IPS-18a (cell line): ENCODE results near the gene RPS6KA2.

Experiments used
- H3K27ac ChIP-seq: one replicate; pipeline ENCODE4 v1.5.1; 2013; ENCODE audit warnings: low read length
- H3K27me3 ChIP-seq: one replicate; pipeline ENCODE4 v1.6.1; 2013; ENCODE audit warnings: mild to moderate bottlenecking, low read length; ENCODE audit not compliant: control insufficient read depth, insufficient read depth
- H3K36me3 ChIP-seq: one replicate; pipeline ENCODE4 v1.6.1; 2013; ENCODE audit warnings: low read depth, low read length; ENCODE audit not compliant: control insufficient read depth
- H3K4me1 ChIP-seq: one replicate; pipeline ENCODE4 v1.6.1; 2013; ENCODE audit warnings: low read depth, low read length; ENCODE audit not compliant: control insufficient read depth
- H3K4me3 ChIP-seq: one replicate; pipeline ENCODE4 v1.5.1; 2013; ENCODE audit warnings: low read length
- H3K9ac ChIP-seq: one replicate; pipeline ENCODE4 v1.6.1; 2013; ENCODE audit warnings: mild to moderate bottlenecking, low read length, moderate library complexity
- H3K9me3 ChIP-seq: one replicate; pipeline ENCODE4 v1.6.1; 2013; ENCODE audit warnings: low read depth, low read length; ENCODE audit not compliant: control insufficient read depth

The RPS6KA2 gene

DNA sequence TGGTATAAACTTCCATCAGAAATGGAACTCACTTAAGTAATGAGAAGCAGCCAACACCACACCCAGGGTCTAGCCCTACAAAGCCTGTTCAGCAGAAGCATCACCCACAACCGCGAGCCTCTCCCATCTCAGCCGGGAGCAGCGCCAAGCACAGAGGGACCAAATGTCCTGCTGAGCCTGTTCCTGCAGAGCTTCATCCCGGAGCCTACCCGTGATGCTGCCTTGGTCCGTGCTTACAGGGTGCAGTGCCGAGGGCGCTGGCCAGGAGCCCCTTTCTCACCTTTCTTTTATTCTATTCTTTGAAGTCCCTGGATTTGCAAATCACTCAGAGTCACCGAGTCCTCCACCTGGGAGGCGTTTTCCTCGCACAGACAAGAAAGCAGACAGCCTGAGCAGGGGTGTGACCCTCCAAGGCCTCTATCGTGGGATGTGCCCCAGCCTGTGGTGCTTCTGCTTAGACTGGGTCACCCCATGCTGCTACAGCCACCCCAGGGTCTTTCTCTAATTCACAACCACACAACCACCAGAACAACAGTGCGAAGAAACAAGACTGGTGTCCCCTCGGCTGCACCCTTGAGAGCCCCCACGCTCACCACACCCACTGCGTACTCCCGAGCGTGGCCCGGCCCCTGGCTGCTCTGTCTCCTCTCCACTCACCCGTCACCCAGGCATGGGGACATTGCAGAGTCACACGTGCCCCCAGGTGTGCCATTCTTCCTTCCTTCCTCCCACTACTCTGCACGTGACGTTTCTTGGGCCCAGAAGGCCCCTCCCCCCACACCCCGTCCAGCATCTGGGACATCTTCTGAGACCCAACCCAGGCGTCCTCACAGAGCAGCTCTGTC is 152.1 kb downstream of the RPS6KA2 start:
- Histone ChIP-seq H3K9ac (no peak overlapping the region), H3K4me1 (no peaks in the 10 kb centered on the region), H3K27ac (no peak overlapping the region), H3K9me3 (no peaks in the 10 kb centered on the region), H3K27me3 (no peaks in the 10 kb centered on the region), H3K4me3 (no peak overlapping the region), H3K36me3 (no peaks in the 10 kb centered on the region)

DNA sequence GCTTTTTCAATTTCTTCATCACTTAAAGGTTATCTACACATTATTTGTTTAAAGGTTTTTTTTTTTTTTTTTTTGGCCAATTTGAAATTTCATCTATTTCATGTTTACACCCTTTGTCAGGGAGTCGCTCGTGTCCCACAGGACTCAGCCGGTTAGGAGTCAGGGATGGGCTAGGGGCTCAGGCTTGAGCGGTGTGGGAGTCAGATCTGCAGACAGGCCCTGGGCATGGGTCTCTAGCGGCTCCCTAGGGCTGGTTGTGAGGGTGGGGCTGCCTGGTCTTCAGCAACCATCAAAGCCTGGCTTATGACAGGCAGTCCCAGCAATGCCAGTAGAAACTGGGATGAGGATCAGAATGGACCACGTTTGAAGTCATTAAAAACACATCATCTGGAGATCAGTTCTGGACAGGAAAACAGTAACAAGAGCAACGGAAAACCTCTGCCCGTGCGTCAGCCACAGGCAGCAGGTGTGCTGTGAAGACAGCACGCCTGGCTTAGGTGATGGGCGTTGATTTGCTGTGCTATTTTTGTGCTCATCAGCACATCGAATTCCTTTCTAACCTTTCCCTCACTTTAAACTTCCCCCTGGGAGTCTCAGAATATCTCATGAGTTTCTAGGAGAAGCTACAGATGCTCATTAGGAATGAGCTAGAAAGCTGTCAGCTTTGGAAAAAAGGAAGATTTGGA is 153.0 kb downstream of the RPS6KA2 start:
- H3K4me1 ChIP-seq: no peaks in the 10 kb centered on the region
- no peak overlapping the region for H3K4me3 ChIP-seq
- no peaks in the 10 kb centered on the region for H3K27me3 ChIP-seq
- no peak overlapping the region for H3K27ac ChIP-seq
- no peaks in the 10 kb centered on the region for H3K9me3 ChIP-seq
- H3K36me3 ChIP-seq: no peaks in the 10 kb centered on the region
- H3K9ac ChIP-seq: no peak overlapping the region

DNA sequence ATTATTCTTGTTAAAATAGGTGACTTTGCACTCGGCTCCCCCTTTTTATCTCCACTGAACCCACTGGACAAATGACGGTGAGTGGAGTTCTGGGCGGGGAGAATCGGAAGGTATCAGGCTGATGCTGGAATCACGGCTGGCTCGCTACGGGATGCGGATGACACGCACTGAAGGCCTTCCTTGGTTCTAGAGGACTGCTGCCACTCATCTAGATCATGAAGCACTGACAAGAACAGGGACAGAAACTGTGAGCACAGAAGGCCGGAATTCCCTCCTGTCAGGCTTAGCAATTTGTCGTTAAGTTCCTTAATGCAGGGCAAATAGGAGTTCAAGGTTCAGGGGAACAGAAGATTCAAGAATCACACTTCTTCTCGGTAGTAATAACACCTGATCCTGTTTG is 154.4 kb downstream of the RPS6KA2 start:
- Histone ChIP-seq H3K4me3 (no peak overlapping the region), H3K27me3 (no peaks in the 10 kb centered on the region), H3K27ac (no peak overlapping the region), H3K4me1 (no peaks in the 10 kb centered on the region), H3K36me3 (no peaks in the 10 kb centered on the region), H3K9ac (no peak overlapping the region), H3K9me3 (no peaks in the 10 kb centered on the region)

DNA sequence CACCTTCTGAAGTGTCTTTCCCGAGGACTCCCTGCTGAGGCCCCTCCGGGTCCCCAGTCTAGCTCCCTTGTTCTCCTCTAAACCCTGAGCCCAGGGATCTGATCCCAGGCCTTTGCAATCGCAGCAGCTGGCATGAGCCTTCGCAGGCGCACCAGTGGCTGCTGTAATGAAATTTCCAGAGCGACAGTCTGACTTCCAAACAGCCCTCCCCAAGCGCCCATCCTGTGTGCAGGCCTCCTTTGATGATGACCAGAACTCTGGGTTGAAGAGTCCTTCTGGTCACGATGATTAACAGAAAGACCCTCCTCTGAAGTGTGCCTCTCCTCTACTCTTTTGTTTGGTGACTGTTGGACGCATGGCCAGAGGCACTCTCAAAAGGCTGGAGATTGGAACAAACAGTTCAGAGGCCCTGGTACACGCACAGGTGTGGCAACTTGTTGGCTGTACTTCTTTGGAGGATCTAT is 155.2 kb downstream of the RPS6KA2 start:
- Histone ChIP-seq H3K36me3 (no peaks in the 10 kb centered on the region), H3K4me1 (no peaks in the 10 kb centered on the region), H3K27me3 (no peaks in the 10 kb centered on the region), H3K4me3 (no peak overlapping the region), H3K9ac (no peak overlapping the region), H3K9me3 (no peaks in the 10 kb centered on the region), H3K27ac (no peak overlapping the region)

DNA sequence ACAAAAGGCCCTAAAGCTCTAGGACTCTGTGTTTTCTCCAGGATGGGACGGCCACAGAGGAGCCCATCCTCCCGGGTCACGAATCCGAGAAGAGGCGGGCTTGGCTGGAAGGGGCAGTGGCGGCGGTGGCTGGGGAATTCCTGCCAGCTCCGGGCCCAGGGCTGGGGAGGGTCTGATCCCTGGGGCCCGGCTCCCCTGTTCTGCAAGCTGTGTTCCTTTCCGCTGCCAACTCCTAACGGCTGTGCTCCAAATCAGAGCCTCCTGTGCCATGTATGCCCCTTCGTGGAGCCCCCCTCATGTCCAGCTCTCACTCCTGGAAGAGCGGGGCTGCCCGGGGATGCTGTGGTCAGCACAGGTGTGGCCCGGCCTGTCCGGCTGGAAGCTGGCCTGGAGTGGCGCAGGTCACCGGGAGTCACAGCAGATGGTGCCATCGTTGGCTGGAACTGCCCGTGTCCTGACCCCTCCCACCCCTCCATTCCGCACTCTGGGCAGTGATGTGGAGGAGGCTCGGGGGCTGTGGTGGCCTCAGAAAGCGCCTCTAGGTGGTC is 156.1 kb downstream of the RPS6KA2 start:
- H3K4me3 ChIP-seq: no peak overlapping the region
- no peaks in the 10 kb centered on the region for H3K4me1 ChIP-seq
- H3K9ac ChIP-seq: no peak overlapping the region
- H3K27me3 ChIP-seq: no peaks in the 10 kb centered on the region
- no peaks in the 10 kb centered on the region for H3K36me3 ChIP-seq
- H3K27ac ChIP-seq: no peak overlapping the region
- H3K9me3 ChIP-seq: no peaks in the 10 kb centered on the region

DNA sequence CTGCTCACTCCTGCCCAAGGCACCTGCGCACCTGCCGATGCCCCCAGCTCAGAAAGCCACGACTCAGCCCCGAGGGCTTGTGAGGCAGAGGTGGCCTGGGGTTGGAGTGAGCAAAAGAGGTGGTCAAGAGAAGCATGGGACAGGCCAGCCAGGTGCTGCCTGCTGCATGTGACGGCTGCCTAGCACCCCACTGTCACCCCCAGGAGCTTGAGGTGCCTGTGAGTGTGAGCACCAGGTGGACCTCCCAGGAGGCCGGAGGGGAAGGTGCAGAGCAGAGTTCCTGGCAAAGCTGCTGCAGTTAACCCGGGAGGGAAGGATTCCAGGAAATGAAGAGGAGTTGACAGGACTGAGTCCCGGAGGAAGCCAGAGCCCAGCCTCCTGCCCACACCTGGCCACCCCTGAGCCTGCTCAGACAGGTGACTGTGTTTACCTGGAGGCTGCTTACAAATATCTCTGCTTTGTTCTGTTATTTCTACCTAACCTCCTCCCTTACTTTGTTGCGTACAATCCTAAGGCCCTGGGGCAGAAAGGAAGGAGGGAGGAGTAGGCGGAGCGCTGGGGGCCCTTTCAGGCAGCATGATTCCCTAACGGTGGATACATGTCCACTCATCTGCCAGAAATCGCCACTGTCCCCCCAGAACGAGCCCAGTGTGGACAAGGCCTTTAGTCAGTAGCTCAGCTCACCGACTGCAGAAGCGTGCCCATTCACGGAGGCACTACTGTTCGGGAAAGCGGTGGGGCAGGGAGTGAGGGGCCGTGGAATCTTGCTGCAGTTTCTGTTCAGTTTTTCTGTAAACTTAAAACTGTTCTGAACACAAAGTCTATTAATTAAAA is 156.8 kb downstream of the RPS6KA2 start:
- H3K27me3 ChIP-seq: no peaks in the 10 kb centered on the region
- no peak overlapping the region for H3K4me3 ChIP-seq
- H3K27ac ChIP-seq: no peak overlapping the region
- H3K36me3 ChIP-seq: no peaks in the 10 kb centered on the region
- H3K4me1 ChIP-seq: no peaks in the 10 kb centered on the region
- H3K9me3 ChIP-seq: no peaks in the 10 kb centered on the region
- no peak overlapping the region for H3K9ac ChIP-seq

DNA sequence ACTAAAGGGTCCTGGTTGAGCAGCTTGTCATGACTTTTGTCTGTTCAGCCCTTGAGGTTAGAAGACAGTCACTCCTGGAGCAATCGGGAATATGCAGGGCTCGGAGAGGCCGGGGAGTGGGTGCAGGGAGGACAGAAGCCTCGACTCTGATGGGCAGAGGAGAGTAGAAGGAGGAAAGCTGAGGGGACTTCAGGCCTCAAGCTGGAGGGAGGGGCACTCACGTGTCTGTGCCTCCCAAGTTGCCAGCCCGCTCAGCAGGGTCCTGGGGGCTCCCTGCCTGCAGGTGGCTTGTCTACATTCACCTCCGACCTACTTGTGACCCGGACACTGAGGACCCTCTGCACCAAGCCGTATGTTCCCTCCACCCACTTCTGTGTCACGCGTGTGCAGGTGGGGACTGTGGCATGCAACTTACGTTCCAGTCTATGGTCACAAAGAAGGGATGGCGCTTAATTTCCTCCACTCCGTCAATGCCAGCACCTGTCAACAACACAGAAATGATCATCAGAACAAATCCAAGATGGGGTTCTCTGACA is 157.6 kb downstream of the RPS6KA2 start:
- no peaks in the 10 kb centered on the region for H3K4me1 ChIP-seq
- no peak overlapping the region for H3K9ac ChIP-seq
- H3K36me3 ChIP-seq: peaks cover under 1% of the 10 kb centered on the region
- no peak overlapping the region for H3K27ac ChIP-seq
- no peak overlapping the region for H3K4me3 ChIP-seq
- no peaks in the 10 kb centered on the region for H3K27me3 ChIP-seq
- H3K9me3 ChIP-seq: no peaks in the 10 kb centered on the region

DNA sequence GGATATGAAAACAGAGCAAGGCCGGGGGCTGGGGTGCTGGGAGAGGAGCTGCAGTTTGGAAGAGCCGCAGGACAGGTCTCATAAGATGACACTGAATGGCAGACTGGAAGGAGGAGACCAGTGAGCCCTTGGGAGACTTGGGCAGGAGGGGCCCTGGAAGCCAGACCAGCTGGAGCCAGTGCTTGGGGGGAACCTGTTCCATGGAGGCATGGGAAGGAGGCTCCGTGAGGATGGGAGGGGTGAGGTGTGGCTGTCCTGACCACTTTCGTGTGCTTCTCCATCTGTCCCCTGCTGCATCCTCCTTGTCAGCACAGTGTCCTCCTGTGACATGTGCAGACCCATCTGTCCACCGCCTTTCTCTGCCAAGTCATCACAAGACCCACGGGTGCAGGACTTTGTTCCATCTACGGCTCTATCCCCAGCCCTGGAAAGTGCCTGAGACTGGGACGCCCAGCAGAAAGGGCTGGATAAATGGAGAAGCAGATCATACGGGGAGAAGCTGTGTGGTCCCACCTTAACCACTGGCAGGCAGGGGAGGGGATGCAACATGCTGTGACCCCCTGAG is 159.5 kb downstream of the RPS6KA2 start:
- H3K27me3 ChIP-seq: no peaks in the 10 kb centered on the region
- no peak overlapping the region for H3K9ac ChIP-seq
- H3K4me1 ChIP-seq: no peaks in the 10 kb centered on the region
- no peak overlapping the region for H3K27ac ChIP-seq
- H3K4me3 ChIP-seq: no peak overlapping the region
- peaks cover 4% of the 10 kb centered on the region for H3K36me3 ChIP-seq
- no peaks in the 10 kb centered on the region for H3K9me3 ChIP-seq

DNA sequence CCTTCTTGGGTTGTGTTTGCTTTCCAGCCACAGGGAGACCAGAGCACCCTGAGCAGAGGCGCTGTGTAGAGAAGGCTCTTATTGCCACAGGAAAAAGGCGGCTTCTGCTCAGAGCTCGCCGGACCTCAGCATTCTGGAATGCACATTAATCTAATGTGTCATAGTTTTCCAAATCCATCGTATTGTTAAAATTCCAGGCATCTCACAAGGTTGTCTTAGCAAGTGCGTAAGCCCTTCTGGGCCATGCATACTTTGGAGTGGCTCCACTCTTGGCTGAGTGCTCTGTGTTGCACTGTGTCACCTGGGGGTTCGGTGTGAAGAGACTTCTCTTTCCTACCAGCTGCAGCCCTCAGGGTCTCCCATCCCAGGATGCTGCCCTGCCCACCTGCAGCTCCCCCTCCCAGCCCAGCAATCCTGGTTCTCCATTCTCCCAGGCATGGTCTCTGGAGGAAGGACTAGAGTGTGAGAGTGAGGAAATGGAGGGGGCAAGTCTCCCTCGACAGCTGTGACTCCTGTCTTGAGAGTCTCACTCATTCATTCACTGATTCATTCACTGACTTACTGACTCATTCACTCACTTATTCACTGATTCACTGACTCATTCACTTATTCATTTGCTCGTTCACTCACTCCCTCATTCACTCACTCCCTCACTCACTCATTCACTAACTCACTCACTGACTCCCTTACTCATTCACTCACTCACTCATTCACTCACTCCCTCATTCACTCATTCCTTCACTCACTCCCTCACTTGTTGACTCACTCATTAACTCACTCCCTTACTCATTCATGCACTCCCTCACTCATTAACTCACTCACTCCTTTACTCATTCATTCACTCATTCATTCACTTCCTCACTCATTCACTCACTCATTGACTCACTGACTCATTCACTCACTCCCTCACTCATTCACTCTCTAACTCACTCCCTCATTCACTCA is 160.6 kb downstream of the RPS6KA2 start:
- H3K27me3 ChIP-seq: no peaks in the 10 kb centered on the region
- no peaks in the 10 kb centered on the region for H3K9me3 ChIP-seq
- H3K36me3 ChIP-seq: peaks cover 4% of the 10 kb centered on the region
- no peak overlapping the region for H3K9ac ChIP-seq
- H3K4me1 ChIP-seq: no peaks in the 10 kb centered on the region
- H3K27ac ChIP-seq: no peak overlapping the region
- no peak overlapping the region for H3K4me3 ChIP-seq

DNA sequence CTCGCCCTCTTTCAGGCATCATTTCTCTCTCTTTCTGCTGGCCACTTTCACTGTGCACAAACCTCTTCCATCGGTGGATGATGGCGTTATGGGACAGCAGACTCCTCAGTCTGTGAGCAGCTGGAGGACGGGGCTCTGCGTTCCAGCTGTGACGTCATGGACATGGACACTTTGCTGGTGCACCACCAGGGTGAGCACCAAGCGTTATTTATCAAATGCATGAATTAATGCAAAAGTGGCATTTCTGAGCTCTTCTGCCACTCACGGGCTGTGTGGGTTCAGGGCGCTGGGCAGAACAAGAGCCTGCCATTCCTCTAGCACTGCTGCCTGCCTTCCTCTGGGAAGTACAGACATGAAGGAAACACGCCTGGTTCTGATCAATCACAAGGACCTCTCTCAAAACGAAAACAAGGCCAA is 161.4 kb downstream of the RPS6KA2 start:
- no peak overlapping the region for H3K27ac ChIP-seq
- no peak overlapping the region for H3K4me3 ChIP-seq
- no peaks in the 10 kb centered on the region for H3K4me1 ChIP-seq
- no peaks in the 10 kb centered on the region for H3K27me3 ChIP-seq
- H3K9me3 ChIP-seq: no peaks in the 10 kb centered on the region
- H3K36me3 ChIP-seq: peaks cover 4% of the 10 kb centered on the region
- no peak overlapping the region for H3K9ac ChIP-seq
